HCT116 (cell line): ENCODE data around the gene SFPQ. TPM values are rescaled to one million over a fixed set of nuclear protein-coding genes. Genes with fewer than 3 reads are reported as not detected.

Experiments
- ATAC-seq: fragments of 200-7000 bp; cut with Tn5 transposase; 2 replicates; pipeline ENCODE4 v1.9.1; 2020; ENCODE audit warnings: mild to moderate bottlenecking, moderate library complexity
- BruUV-seq: library from RNA; stranded (reverse); fragments of 400-500 nt; replicated peaks from 2 replicates; lab custom pipeline; 2021; lab: Mats Ljungman, UMichigan
- CTCF ChIA-PET: fragments of 300-600 bp; sonication (Branson Sonifier 250); formaldehyde crosslinking; loops from one replicate; lab custom pipeline; 2021; ENCODE audit warnings: antibody characterized with exemption; lab: Charles Lee
- POLR2A ChIA-PET: fragments of 300-600, 350-600 bp; sonication (Branson Sonifier 250); formaldehyde crosslinking; loops from one replicate; lab custom pipeline; 2021; ENCODE audit warnings: antibody characterized with exemption; lab: Charles Lee
- RAD21 ChIA-PET, 2 experiments: fragments of 300-600 bp; sonication (Branson Sonifier 250); formaldehyde crosslinking; loops; one replicate each; lab custom pipeline; 2023; ENCODE audit warnings: low total read pairs in 2 of 2; ENCODE audit not compliant: uncharacterized antibody in 2 of 2, unreplicated experiment in 2 of 2, low non-redundant PET in 1 of 2; lab: Charles Lee
- DNase-seq: peaks from one replicate; pipeline ENCODE4 v3.0.0-alpha.2; 2010; ENCODE audit warnings: low read depth, low spot score
- H2AFZ ChIP-seq: fragments of 200-600 bp; shearing (Covaris generic), sonication (generic); 2 replicates; pipeline ENCODE4 v1.6.1; 2017; ENCODE audit warnings: low read depth, mixed run types, mixed read lengths, antibody characterized with exemption, low read length; ENCODE audit not compliant: poor library complexity, severe bottlenecking
- H3K27ac ChIP-seq: 2 replicates; pipeline ENCODE4 v1.5.1; 2012; ENCODE audit warnings: low read depth, low read length
- H3K27me3 ChIP-seq: fragments of 200-600 bp; sonication (generic); 2 replicates; pipeline ENCODE4 v1.6.1; 2016; ENCODE audit warnings: mixed run types, low read length, mixed read lengths; ENCODE audit not compliant: insufficient read depth
- H3K36me3 ChIP-seq, 2 experiments: fragments of 200-500 bp in 1 of 2; fragments of 200-600 bp in 1 of 2; sonication (Bioruptor generic) in 1 of 2; sonication (generic) in 1 of 2; 2 replicates each; pipeline versions ENCODE4 v1.5.1 to v1.6.1; 2014 to 2016; ENCODE audit warnings: low read length in 2 of 2, inconsistent platforms in 1 of 2, mixed read lengths in 1 of 2, mixed run types in 1 of 2; ENCODE audit not compliant: insufficient read depth in 2 of 2, control insufficient read depth in 1 of 2
- H3K4me1 ChIP-seq, 2 experiments: fragments of 200-600 bp in 1 of 2; sonication (generic) in 1 of 2; 2 replicates each; pipeline versions ENCODE4 v1.5.1 to v1.6.1; 2012 to 2017; ENCODE audit warnings: low read length in 2 of 2, inconsistent platforms in 1 of 2, mild to moderate bottlenecking in 1 of 2, mixed read lengths in 1 of 2, mixed run types in 1 of 2, moderate library complexity in 1 of 2; ENCODE audit not compliant: insufficient read depth in 2 of 2, control insufficient read depth in 1 of 2
- H3K4me2 ChIP-seq: fragments of 200-600 bp; sonication (generic); 2 replicates; pipeline ENCODE4 v1.6.1; 2017; ENCODE audit warnings: mixed run types, low read length, mixed read lengths
- H3K4me3 ChIP-seq, 2 experiments: fragments of 200-600 bp in 1 of 2; sonication (generic) in 1 of 2; replicated peaks in 1 of 2; 2 replicates each; pipeline ENCODE4 v1.5.1; 2011 to 2016; ENCODE audit warnings: low read length in 2 of 2, control low read depth in 1 of 2, low read depth in 1 of 2, mild to moderate bottlenecking in 1 of 2, mixed read lengths in 1 of 2, mixed run types in 1 of 2
- H3K79me2 ChIP-seq: fragments of 200-600 bp; sonication (generic); 2 replicates; pipeline ENCODE4 v1.6.1; 2017; ENCODE audit warnings: mild to moderate bottlenecking, mixed run types, low read length, moderate library complexity, mixed read lengths; ENCODE audit not compliant: insufficient read depth
- H3K9ac ChIP-seq: fragments of 200-600 bp; sonication (generic); 2 replicates; pipeline ENCODE4 v1.6.1; 2016; ENCODE audit warnings: low read length, mixed read lengths
- H3K9me2 ChIP-seq: fragments of 200-600 bp; sonication (generic), shearing (Covaris generic); 2 replicates; pipeline ENCODE4 v1.6.1; 2017; ENCODE audit warnings: mixed run types, mild to moderate bottlenecking, moderate library complexity; ENCODE audit not compliant: insufficient read depth
- H3K9me3 ChIP-seq, 2 experiments: fragments of 200-500 bp in 1 of 2; fragments of 200-600 bp in 1 of 2; sonication (Bioruptor generic) in 1 of 2; sonication (generic) in 1 of 2; 2 replicates each; pipeline ENCODE4 v1.6.1; 2014 to 2017; ENCODE audit warnings: low read length in 2 of 2, mixed read lengths in 2 of 2, inconsistent platforms in 1 of 2, low read depth in 1 of 2, mild to moderate bottlenecking in 1 of 2, mixed run types in 1 of 2, moderate library complexity in 1 of 2; ENCODE audit not compliant: control insufficient read depth in 1 of 2, insufficient read depth in 1 of 2
- H4K20me1 ChIP-seq: fragments of 200-600 bp; sonication (generic), shearing (Covaris generic); 2 replicates; pipeline ENCODE4 v1.6.1; 2017; ENCODE audit warnings: mixed run types, mild to moderate bottlenecking, moderate library complexity; ENCODE audit not compliant: insufficient read depth
- CBX3 ChIP-seq: IDR thresholded peaks from 2 replicates; pipeline ENCODE4 v1.6.1; 2012; ENCODE audit warnings: low read depth
- CEBPB ChIP-seq: IDR thresholded peaks from 2 replicates; pipeline ENCODE4 v1.6.1; 2012; ENCODE audit warnings: low read depth
- ELF1 ChIP-seq: IDR thresholded peaks from 2 replicates; pipeline ENCODE4 v1.6.1; 2012; ENCODE audit warnings: low read depth, borderline replicate concordance
- EZH2 ChIP-seq: fragments of 200-600 bp; sonication (generic); IDR thresholded peaks from 2 replicates; pipeline ENCODE4 v1.6.1; 2017; ENCODE audit warnings: antibody characterized with exemption, mixed run types
- EZH2phosphoT487 ChIP-seq: fragments of 200-600 bp; IDR thresholded peaks from 2 replicates; pipeline ENCODE4 v1.6.1; 2018; ENCODE audit warnings: antibody characterized with exemption, borderline replicate concordance
- JUND ChIP-seq: IDR thresholded peaks from 2 replicates; pipeline ENCODE4 v1.6.1; 2012
- POLR2A ChIP-seq: IDR thresholded peaks from 2 replicates; pipeline ENCODE4 v1.7.0; 2011; ENCODE audit warnings: borderline replicate concordance; ENCODE audit not compliant: insufficient read depth, insufficient read length; ENCODE audit errors: extremely low read depth
- POLR2AphosphoS5 ChIP-seq: IDR thresholded peaks from 2 replicates; pipeline ENCODE4 v1.6.1; 2011; ENCODE audit warnings: mild to moderate bottlenecking, low read depth, low read length, moderate library complexity
- RAD21 ChIP-seq: IDR thresholded peaks from 2 replicates; pipeline ENCODE4 v1.6.1; 2012; ENCODE audit warnings: low read depth, mild to moderate bottlenecking
- SRF ChIP-seq: IDR thresholded peaks from 2 replicates; pipeline ENCODE4 v1.6.1; 2012; ENCODE audit warnings: low read depth
- ZNF274 ChIP-seq: fragments of 200-500 bp; sonication (Bioruptor generic); IDR thresholded peaks from 2 replicates; pipeline ENCODE4 v1.6.1; 2014; ENCODE audit warnings: mild to moderate bottlenecking, low read depth, low read length, inconsistent platforms
- intact Hi-C: fragments of 100-400 bp; cut with micrococcal nuclease; formaldehyde crosslinking; loops from 2 replicates; pipeline ENCODE4 v1.10.0; 2022
- total RNA-seq: library from RNA; stranded (reverse); gene quantifications from one replicate; pipeline ENCODE4 v1.2.1, GENCODE V29; 2021; ENCODE audit not compliant: unreplicated experiment
- TF ChIP-seq, protein P1 (sequence below): IDR thresholded peaks from 2 replicates; pipeline ENCODE4 v1.6.1; 2012
- TF ChIP-seq, protein P2 (sequence below): IDR thresholded peaks from 2 replicates; pipeline ENCODE4 v1.6.1; 2011; ENCODE audit warnings: mild to moderate bottlenecking, low read length, moderate library complexity; ENCODE audit not compliant: insufficient replicate concordance; ENCODE audit errors: extremely low read depth
- TF ChIP-seq, protein P3 (sequence below): IDR thresholded peaks from 2 replicates; pipeline ENCODE4 v1.6.1; 2012
- TF ChIP-seq, protein P4 (sequence below): IDR thresholded peaks from 2 replicates; pipeline ENCODE4 v1.6.1; 2012; ENCODE audit warnings: low read depth

SFPQ gene
- total RNA-seq, 1 experiment from 2014 or later: 327 TPM

DNA sequence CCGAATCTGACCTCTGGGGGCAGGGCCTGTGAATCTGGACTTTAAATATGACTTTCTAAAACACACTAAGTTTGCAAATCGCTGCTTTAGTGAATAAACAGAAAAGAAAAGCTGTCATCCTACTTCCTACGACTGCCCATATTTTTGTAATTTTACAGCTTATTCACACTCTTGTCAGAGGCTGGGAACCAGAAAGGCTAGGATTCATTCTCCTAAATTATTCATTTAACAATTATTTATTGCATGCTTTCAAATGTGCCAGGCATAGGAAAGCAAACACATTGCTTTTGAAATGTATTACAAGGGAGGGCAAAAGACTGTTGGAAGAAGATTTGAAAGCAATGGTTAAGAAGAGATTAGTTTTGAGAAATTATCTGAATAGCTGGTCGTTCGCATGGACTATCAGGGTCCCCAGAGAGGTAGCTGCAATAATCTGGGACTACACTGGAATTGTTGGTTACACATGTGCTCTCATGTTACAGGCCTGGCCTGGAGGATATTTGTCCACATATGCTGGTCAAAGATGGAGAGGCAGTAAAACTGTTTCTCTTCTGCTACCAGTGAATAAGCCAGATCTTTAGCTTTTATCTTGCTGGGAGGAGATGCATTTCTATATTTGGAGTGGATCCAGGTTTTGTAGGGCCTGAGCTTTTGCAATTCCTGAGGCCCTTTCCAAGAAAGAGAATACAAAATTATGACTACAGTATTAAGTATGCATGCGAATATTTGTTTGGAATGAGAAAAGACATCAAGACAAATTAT is 29.6 kb upstream of the SFPQ start:
- intact Hi-C loops: no loop called here
- DNase-seq: no peak
- RAD21 ChIA-PET: no interaction called here
- Histone ChIP-seq H3K27ac (no peak overlapping the region), H3K9me2 (no peaks in the 10 kb centered on the region), H2AFZ (no peak overlapping the region), H3K79me2 (no peaks in the 10 kb centered on the region), H3K4me3 (no peak overlapping the region), H3K36me3 (no peaks in the 10 kb centered on the region), H3K4me1 (peaks cover 0 to 4% of the 10 kb centered on the region in 2 experiments; a peak in 1 of 4 replicates), H3K9me3 (no peaks in the 10 kb centered on the region)
- no TSS peak for BruUV-seq
- CTCF ChIA-PET: interaction anchor here (1.1 to 1.5 kb wide), 2 partner anchors 12 to 21 kb away, joined by 3 to 6 read pairs; no protein-coding TSS in a partner anchor
- TF ChIP-seq SRF (no peak), JUND (no peak), ELF1 (no peak), ZNF274 (no peak), CEBPB (no peak), RAD21 (no peak), CBX3 (no peak), POLR2A (no peak), POLR2AphosphoS5 (no peak), EZH2phosphoT487 (no peak), EZH2 (no peak)
- TF ChIP-seq, protein P1, sequence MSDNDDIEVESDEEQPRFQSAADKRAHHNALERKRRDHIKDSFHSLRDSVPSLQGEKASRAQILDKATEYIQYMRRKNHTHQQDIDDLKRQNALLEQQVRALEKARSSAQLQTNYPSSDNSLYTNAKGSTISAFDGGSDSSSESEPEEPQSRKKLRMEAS: no peak
- TF ChIP-seq, protein P2, sequence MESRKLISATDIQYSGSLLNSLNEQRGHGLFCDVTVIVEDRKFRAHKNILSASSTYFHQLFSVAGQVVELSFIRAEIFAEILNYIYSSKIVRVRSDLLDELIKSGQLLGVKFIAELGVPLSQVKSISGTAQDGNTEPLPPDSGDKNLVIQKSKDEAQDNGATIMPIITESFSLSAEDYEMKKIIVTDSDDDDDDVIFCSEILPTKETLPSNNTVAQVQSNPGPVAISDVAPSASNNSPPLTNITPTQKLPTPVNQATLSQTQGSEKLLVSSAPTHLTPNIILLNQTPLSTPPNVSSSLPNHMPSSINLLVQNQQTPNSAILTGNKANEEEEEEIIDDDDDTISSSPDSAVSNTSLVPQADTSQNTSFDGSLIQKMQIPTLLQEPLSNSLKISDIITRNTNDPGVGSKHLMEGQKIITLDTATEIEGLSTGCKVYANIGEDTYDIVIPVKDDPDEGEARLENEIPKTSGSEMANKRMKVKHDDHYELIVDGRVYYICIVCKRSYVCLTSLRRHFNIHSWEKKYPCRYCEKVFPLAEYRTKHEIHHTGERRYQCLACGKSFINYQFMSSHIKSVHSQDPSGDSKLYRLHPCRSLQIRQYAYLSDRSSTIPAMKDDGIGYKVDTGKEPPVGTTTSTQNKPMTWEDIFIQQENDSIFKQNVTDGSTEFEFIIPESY: no peak
- TF ChIP-seq, protein P3, sequence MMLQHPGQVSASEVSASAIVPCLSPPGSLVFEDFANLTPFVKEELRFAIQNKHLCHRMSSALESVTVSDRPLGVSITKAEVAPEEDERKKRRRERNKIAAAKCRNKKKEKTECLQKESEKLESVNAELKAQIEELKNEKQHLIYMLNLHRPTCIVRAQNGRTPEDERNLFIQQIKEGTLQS: no peak
- TF ChIP-seq, protein P4, sequence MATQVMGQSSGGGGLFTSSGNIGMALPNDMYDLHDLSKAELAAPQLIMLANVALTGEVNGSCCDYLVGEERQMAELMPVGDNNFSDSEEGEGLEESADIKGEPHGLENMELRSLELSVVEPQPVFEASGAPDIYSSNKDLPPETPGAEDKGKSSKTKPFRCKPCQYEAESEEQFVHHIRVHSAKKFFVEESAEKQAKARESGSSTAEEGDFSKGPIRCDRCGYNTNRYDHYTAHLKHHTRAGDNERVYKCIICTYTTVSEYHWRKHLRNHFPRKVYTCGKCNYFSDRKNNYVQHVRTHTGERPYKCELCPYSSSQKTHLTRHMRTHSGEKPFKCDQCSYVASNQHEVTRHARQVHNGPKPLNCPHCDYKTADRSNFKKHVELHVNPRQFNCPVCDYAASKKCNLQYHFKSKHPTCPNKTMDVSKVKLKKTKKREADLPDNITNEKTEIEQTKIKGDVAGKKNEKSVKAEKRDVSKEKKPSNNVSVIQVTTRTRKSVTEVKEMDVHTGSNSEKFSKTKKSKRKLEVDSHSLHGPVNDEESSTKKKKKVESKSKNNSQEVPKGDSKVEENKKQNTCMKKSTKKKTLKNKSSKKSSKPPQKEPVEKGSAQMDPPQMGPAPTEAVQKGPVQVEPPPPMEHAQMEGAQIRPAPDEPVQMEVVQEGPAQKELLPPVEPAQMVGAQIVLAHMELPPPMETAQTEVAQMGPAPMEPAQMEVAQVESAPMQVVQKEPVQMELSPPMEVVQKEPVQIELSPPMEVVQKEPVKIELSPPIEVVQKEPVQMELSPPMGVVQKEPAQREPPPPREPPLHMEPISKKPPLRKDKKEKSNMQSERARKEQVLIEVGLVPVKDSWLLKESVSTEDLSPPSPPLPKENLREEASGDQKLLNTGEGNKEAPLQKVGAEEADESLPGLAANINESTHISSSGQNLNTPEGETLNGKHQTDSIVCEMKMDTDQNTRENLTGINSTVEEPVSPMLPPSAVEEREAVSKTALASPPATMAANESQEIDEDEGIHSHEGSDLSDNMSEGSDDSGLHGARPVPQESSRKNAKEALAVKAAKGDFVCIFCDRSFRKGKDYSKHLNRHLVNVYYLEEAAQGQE: no peak
- TF ChIP-seq, all 23 proteins: peak for 0
- no peaks in the 10 kb centered on the region for H4K20me1 ChIP-seq
- H3K9ac ChIP-seq: no peak overlapping the region
- POLR2A ChIA-PET: no interaction called here
- no peak overlapping the region for H3K4me2 ChIP-seq
- ATAC-seq: no peak
- no peaks in the 10 kb centered on the region for H3K27me3 ChIP-seq
